Amniotic epithelial cell (primary cell): ENCODE data around the gene PCDHGA7.
"Not testable (repeated sequence)": the region's sequence is repeated elsewhere in the genome, so short reads cannot be mapped to it uniquely, and the experiment has no call there.

Experiments
- DNase-seq: peaks from one replicate; pipeline ENCODE4 v3.0.0-alpha.2; 2010; ENCODE audit warnings: low read depth

PCDHGA7 gene

DNA sequence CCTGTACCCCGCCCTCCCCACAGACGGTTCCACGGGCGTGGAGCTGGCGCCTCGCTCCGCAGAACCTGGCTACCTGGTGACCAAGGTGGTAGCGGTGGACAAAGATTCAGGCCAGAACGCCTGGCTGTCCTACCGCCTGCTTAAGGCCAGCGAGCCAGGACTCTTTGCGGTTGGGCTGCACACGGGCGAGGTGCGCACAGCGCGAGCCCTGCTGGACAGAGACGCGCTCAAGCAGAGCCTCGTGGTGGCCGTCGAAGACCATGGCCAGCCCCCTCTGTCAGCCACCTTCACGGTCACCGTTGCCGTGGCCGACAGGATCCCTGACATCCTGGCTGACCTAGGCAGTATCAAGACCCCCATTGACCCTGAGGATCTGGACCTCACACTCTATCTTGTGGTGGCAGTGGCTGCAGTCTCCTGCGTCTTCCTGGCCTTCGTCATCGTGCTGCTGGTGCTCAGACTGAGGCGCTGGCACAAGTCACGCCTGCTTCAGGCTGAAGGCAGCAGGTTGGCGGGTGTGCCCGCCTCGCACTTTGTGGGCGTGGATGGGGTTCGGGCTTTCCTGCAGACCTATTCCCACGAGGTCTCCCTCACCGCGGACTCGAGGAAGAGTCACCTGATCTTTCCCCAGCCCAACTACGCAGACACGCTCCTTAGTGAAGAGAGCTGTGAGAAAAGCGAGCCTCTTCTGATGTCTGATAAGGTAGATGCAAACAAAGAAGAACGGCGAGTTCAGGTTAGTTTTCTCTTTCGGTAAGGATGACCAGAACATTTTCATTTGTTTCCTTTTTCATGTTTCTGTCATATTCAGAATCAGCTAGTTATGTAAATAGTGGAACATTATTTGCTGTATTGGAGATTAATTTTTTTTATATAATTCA lies 16.3 kb upstream of the PCDHGA7 start:
- no peak for DNase-seq

DNA sequence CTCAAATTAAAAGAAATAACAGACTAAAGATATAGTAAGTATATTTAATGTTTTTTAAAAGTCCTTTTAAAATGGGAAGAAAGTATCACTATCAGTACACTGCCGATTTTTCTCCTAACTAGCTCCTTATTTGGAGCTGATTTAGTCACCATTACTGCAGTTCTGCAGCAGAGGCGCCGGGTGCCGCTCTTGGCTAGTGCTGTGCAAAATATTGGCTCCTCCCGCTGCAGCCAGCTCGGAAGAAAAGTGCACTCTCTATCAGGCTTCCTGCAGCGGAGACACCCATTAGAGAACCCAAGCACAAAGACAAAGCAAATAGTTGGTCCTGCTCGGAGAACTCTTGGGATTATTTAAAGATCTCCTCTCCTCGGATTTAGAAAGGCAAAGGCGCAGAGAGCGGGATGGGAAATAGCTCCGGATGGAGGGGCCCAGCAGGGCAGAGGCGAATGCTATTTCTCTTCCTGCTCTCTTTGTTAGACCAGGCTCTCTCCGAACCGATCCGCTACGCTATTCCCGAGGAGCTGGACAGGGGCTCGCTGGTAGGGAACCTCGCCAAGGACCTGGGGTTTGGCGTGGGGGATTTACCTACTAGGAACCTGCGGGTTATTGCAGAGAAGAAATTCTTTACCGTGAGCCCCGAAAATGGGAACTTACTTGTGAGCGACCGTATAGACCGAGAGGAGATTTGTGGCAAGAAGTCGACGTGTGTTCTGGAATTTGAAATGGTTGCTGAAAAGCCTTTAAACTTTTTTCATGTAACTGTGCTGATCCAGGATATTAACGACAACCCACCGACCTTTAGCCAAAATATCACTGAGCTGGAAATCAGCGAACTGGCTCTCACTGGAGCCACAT lies 12.3 kb upstream of the PCDHGA7 start, which contains the start of gene PCDHGB3:
PCDHGB3 (plus strand) TSS at position 249 of the 855 bp plus-strand sequence; CDS start at position 402, 153 bp downstream.
- peak; percentile 70 for DNase-seq

DNA sequence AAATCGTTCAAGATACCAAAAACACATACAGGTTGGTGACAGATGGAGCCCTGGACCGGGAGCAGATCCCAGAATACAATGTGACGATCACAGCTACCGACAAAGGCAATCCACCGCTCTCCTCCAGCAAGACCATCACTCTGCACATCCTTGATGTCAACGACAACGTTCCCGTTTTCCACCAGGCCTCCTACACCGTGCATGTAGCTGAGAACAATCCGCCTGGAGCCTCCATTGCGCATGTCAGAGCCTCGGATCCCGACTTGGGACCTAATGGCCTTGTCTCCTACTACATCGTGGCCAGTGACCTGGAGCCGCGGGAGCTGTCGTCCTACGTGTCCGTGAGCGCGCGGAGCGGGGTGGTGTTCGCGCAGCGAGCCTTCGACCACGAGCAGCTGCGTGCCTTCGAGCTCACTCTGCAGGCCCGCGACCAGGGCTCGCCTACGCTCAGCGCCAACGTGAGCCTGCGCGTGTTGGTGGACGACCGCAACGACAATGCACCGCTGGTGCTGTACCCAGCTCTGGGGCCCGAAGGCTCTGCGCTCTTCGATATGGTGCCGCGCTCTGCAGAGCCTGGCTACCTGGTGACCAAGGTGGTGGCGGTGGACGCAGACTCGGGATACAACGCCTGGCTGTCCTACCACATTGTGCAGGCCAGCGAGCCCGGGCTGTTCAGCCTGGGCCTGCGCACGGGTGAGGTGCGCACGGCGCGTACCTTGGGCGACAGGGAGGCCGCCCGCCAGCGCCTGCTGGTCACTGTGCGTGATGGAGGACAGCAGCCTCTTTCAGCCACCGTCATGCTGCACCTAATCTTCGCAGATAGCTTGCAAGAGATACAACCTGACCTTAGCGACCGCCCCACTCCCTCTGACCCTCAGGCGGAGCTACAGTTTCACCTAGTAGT lies 10.7 kb upstream of the PCDHGA7 start:
- DNase-seq, result no peak

DNA sequence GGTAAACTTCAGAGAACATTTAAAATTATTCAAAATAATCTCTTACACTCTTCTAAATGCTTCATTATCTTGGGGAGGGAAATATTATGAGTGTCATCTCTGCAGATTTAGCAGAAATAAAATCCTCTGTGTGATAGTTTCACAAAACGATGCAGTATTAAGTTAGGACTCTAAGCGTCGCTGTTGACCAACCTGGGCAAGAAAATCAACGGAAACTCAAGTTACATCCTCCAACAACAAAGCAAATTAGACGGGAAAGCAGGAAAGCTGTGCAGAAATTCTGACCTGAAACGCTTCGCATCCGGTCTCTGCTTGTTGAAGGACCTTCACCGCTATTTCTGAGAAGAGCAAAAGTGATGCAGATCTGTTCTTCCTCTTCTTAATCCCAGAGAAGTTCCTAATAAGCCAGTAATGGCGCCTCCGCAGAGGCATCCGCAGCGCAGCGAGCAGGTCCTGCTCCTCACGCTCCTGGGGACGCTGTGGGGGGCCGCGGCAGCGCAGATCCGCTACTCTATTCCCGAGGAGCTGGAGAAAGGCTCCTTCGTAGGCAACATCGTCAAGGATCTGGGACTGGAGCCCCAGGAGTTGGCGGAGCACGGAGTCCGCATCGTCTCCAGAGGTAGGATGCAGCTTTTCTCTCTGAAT lies 8.7 kb upstream of the PCDHGA7 start, which contains the start of gene PCDHGA6:
PCDHGA6 (plus strand) TSS at position 219 of the 645 bp plus-strand sequence; CDS start at position 412, 193 bp downstream.
- DNase-seq, result peak; percentile 40

DNA sequence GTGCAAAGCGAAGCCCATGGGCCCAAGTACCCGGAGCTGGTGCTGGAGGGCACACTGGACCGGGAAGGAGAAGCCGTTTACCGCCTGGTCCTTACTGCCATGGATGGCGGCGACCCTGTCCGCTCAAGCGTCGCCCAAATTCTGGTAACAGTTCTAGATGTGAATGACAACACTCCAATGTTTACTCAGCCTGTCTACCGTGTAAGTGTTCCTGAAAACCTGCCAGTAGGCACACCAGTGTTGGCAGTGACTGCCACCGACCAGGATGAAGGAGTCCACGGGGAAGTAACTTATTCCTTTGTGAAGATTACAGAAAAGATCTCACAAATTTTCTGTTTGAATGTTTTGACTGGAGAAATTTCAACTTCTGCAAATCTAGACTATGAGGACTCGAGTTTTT lies 7.9 kb upstream of the PCDHGA7 start:
- no peak for DNase-seq

DNA sequence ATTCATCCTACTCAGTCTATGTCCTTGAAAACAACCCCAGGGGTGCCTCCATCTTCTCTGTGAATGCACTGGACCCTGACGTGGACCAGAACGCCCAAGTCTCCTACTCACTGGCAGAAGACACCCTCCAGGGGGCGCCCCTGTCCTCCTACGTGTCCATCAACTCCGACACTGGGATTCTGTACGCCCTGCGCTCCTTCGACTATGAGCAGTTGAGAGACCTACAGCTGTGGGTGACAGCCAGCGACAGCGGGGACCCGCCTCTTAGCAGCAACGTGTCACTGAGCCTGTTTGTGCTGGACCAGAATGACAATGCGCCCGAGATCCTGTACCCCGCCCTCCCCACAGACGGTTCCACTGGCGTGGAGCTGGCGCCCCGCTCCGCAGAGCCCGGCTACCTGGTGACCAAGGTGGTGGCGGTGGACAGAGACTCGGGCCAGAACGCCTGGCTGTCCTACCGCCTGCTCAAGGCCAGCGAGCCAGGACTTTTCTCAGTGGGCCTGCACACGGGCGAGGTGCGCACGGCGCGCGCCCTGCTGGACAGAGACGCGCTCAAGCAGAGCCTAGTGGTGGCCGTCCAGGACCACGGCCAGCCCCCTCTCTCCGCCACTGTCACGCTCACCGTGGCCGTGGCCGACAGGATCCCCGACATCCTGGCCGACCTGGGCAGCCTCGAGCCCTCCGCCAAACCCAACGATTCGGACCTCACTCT lies 6.9 kb upstream of the PCDHGA7 start:
- DNase-seq, result not testable (repeated sequence)

DNA sequence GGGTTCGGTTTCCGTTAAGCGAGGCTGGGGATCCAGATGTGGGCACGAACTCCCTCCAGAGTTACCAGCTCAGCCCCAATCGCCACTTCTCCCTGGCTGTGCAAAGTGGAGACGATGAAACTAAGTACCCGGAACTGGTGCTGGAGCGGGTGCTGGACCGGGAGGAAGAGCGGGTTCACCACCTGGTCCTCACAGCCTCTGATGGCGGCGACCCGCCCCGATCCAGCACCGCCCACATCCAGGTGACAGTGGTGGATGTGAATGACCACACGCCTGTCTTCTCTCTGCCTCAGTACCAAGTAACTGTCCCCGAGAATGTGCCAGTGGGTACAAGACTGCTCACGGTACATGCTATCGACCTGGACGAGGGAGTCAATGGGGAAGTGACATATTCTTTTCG lies 803 bp downstream of the PCDHGA7 start:
- DNase-seq, result no peak

DNA sequence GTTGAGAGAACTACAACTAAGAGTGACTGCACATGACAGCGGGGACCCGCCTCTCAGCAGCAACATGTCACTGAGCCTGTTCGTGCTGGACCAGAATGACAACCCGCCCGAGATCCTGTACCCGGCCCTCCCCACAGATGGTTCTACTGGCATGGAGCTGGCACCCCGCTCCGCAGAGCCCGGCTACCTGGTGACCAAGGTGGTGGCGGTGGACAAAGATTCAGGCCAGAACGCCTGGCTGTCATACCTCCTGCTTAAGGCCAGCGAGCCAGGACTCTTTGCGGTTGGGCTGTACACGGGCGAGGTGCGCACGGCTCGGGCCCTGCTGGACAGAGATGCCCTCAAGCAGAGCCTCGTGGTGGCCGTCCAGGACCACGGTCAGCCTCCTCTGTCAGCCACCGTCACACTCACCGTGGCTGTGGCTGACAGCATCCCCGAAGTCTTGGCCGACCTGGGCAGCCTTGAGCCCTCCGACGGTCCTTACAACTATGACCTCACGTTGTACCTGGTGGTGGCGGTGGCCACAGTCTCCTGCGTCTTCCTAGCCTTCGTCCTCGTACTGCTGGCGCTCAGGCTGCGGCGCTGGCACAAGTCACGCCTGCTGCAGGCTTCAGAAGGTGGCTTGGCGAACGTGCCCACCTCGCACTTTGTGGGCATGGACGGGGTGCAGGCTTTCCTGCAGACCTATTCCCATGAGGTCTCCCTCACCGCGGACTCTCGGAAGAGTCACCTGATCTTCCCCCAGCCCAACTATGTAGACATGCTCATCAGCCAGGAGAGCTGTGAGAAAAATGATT lies 2.1 kb downstream of the PCDHGA7 start:
- no peak for DNase-seq

DNA sequence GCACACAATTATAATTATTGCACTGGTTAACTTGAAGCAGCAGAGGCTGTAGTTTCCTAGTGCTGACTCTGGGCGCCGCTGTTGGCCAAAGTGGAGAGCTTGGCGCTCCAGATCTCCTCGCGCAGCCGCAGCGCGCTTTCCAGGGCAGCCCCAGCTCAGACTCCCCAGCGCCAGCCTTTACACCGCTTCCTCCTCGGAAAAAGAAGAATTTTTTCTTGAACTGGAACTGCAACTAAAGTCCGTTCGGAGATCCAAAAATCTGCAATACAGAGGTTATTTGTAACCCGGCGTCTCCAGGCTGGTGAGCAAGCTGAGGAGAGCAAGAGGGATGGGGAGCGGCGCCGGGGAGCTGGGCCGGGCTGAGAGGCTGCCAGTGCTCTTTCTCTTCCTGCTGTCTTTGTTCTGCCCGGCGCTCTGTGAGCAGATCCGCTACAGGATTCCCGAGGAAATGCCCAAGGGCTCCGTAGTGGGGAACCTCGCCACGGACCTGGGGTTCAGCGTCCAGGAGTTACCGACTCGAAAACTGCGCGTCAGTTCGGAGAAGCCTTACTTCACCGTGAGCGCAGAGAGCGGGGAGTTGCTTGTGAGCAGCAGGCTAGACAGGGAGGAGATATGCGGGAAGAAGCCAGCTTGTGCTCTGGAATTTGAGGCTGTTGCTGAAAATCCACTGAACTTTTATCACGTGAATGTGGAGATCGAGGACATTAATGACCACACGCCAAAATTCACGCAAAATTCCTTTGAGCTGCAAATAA lies 5.2 kb downstream of the PCDHGA7 start, which contains the start of gene PCDHGB4:
PCDHGB4 (plus strand) TSS at position 142 of the 755 bp plus-strand sequence; CDS start at position 329, 187 bp downstream.
- not testable (repeated sequence) for DNase-seq

DNA sequence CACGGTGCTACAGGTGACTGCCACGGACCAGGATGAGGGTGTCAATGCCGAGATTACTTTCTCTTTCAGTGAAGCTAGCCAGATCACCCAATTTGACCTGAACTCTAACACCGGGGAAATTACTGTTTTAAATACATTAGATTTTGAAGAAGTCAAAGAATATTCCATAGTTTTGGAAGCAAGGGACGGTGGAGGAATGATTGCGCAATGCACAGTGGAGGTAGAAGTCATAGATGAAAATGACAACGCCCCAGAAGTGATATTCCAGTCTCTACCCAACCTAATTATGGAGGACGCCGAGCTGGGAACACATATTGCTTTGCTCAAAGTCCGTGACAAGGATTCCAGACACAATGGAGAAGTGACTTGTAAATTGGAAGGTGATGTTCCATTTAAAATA lies 6.1 kb downstream of the PCDHGA7 start:
- DNase-seq, result no peak

DNA sequence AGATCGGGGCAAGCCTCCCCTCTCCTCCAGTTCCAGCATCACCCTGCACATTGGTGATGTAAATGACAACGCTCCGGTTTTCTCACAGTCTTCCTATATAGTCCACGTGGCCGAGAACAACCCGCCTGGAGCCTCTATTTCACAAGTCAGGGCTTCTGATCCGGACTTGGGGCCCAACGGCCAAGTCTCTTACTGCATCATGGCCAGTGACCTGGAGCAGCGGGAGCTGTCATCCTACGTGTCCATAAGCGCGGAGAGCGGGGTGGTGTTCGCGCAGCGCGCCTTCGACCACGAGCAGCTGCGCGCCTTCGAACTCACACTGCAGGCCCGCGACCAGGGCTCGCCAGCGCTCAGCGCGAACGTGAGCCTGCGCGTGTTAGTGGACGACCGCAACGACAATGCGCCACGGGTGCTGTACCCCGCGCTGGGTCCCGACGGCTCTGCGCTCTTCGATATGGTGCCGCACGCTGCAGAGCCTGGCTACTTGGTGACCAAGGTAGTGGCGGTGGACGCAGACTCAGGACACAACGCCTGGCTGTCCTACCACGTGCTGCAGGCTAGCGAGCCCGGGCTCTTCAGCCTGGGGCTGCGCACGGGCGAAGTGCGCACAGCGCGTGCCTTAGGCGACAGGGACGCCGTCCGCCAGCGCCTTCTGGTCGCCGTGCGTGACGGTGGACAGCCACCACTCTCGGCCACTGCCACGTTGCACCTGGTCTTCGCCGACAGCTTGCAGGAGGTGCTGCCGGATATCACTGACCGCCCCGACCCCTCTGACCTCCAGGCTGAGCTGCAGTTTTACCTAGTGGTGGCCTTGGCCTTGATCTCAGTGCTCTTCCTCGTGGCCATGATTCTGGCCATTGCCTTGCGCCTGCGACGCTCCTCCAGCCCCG lies 6.9 kb downstream of the PCDHGA7 start:
- DNase-seq, result no peak

DNA sequence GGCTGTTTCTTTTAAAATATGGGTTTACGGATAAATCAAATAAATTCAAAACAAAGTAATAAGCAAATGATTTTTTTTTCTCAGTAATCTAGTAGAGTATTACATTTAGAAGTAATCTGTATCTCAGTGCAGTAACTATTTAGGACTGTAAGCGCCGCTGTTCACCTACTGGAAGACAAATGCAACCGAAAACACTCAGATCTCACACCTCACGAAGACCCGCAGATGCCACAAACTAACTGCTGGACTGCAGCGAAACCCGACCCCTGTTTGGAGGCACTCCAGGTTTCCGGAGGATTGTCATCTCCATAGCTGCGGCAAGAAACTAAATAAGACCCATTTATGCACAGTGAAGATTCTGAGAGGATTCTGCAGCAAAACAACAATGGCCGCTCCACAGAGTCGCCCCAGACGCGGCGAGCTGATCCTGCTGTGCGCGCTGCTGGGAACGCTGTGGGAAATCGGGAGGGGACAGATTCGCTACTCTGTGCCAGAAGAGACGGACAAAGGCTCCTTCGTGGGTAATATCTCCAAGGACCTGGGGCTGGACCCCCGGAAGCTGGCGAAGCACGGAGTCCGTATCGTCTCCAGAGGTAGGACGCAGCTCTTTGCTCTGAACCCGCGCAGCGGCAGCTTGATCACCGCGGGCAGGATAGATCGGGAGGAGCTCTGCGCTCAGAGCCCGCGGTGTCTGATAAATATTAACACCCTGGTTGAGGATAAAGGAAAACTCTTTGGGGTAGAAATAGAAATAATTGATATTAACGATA lies 10.1 kb downstream of the PCDHGA7 start, which contains the start of gene PCDHGA8:
PCDHGA8 (plus strand) TSS at position 205 of the 770 bp plus-strand sequence; CDS start at position 386, 181 bp downstream.
- no peak for DNase-seq

DNA sequence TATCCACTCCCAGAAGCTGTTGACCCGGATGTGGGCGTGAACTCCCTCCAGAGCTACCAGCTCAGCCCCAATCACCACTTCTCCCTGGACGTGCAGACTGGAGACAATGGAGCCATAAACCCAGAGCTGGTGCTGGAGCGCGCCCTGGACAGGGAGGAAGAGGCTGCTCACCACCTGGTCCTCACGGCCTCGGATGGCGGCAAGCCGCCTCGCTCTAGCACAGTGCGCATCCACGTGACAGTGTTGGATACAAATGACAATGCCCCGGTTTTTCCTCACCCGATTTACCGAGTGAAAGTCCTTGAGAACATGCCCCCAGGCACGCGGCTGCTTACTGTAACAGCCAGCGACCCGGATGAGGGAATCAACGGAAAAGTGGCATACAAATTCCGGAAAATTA lies 10.7 kb downstream of the PCDHGA7 start:
- no peak for DNase-seq

DNA sequence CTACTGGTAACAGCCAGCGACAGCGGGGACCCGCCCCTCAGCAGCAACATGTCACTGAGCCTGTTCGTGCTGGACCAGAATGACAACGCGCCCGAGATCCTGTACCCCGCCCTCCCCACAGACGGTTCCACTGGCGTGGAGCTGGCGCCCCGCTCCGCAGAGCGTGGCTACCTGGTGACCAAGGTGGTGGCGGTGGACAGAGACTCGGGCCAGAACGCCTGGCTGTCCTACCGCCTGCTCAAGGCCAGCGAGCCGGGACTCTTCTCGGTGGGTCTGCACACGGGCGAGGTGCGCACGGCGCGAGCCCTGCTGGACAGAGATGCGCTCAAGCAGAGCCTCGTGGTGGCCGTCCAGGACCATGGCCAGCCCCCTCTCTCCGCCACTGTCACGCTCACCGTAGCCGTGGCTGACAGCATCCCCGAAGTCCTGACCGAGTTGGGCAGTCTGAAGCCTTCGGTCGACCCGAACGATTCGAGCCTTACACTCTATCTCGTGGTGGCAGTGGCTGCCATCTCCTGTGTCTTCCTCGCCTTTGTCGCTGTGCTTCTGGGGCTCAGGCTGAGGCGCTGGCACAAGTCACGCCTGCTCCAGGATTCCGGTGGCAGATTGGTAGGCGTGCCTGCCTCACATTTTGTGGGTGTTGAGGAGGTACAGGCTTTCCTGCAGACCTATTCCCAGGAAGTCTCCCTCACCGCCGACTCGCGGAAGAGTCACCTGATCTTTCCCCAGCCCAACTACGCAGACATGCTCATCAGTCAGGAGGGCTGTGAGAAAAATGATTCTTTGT lies 12.1 kb downstream of the PCDHGA7 start:
- DNase-seq, result not testable (repeated sequence)

DNA sequence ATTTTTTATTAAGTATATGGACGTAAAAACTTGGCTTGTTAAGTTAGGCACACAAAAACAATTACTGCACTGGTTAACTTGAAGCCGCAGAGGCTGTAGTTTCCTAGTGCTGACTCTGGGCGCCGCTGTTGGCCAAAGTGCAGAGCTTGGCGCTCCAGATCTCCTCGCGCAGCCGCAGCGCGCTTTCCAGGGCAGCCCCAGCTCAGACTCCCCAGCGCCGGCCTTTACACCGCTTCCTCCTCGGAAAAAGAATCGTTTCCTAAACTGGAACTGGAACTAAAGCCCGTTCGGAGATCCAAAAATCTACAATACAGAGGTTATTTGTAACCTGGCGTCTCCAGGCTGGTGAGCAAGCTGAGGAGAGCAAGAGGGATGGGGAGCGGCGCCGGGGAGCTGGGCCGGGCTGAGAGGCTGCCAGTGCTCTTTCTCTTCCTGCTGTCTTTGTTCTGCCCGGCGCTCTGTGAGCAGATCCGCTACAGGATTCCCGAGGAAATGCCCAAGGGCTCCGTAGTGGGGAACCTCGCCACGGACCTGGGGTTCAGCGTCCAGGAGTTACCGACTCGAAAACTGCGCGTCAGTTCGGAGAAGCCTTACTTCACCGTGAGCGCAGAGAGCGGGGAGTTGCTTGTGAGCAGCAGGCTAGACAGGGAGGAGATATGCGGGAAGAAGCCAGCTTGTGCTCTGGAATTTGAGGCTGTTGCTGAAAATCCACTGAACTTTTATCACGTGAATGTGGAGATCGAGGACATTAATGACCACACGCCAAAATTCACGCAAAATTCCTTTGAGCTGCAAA lies 15.4 kb downstream of the PCDHGA7 start, which contains the start of gene PCDHGB5:
PCDHGB5 (plus strand) TSS at position 192 of the 796 bp plus-strand sequence; CDS start at position 373, 181 bp downstream.
- DNase-seq, result peak; percentile 44
